K562 (cell line): ENCODE results near the gene MAP3K20. TPM values are rescaled to one million over a fixed set of nuclear protein-coding genes. Genes with fewer than 3 reads are reported as not detected.

ENCODE experiments used
- ATAC-seq: fragments of 200-7000 bp; cut with Tn5 transposase; 3 replicates; pipeline ENCODE4 v1.9.1; 2020; ENCODE audit warnings: moderate library complexity
- BruUV-seq: library from RNA; stranded (reverse); fragments of 400-500 nt; replicated peaks from 2 replicates; lab custom pipeline; 2021; lab: Mats Ljungman, UMichigan
- CTCF ChIA-PET: fragments of 300-600 bp; formaldehyde crosslinking; extraction: SDS; loops from one replicate; lab custom pipeline; 2021; ENCODE audit warnings: low intra/inter-chr PET ratio; lab: Yijun Ruan, JAX
- POLR2A ChIA-PET: fragments of 300-600, 350-650 bp; sonication (Branson Sonifier 250); formaldehyde crosslinking; extraction: SDS; loops from one replicate; lab custom pipeline; 2021; ENCODE audit warnings: antibody characterized with exemption, inconsistent platforms; lab: Yijun Ruan, JAX
- DNase-seq, 4 experiments: peaks; one replicate each; pipeline versions ENCODE4 v3.0.0 to v3.0.0-alpha.2; 2011 to 2018; ENCODE audit warnings: low spot score in 3 of 4, mixed read lengths in 3 of 4; ENCODE audit errors: extremely low read depth in 1 of 4
- FAIRE-seq: peaks from 2 replicates; lab custom pipeline; 2011; peaks lifted over from hg19 to GRCh38; lab: Jason Lieb, UNC
- H2AFZ ChIP-seq: 2 replicates; pipeline ENCODE4 v1.6.0; 2011; ENCODE audit warnings: low read depth, low read length, control low read depth, inconsistent platforms
- H3K27ac ChIP-seq: fragments of 200-600 bp; 3 replicates; pipeline ENCODE4 v1.8.0; 2011; ENCODE audit warnings: low read depth, mild to moderate bottlenecking, control low read depth, inconsistent platforms, low read length, moderate library complexity, mixed read lengths; ENCODE audit errors: extremely low read depth
- H3K27me3 ChIP-seq, 2 experiments: fragments of 300-600 bp in 1 of 2; 2 replicates in 1 of 2; 3 replicates in 1 of 2; pipeline versions ENCODE4 v1.6.0 to v1.8.0; 2011; ENCODE audit warnings: inconsistent platforms in 2 of 2, low read length in 2 of 2, mild to moderate bottlenecking in 1 of 2, mixed read lengths in 1 of 2, moderate library complexity in 1 of 2; ENCODE audit not compliant: control insufficient read depth in 2 of 2, insufficient read depth in 2 of 2
- H3K36me3 ChIP-seq: fragments of 300-600 bp; 3 replicates; pipeline ENCODE4 v1.8.0; 2011; ENCODE audit warnings: mild to moderate bottlenecking, low read length, inconsistent platforms; ENCODE audit not compliant: control insufficient read depth, insufficient read depth
- H3K4me1 ChIP-seq, 2 experiments: fragments of 200-600 bp in 1 of 2; replicated peaks in 1 of 2; 2 replicates in 1 of 2; 3 replicates in 1 of 2; pipeline versions ENCODE4 v1.5.1 to v1.8.0; 2011; ENCODE audit warnings: inconsistent platforms in 2 of 2, low read length in 2 of 2, mild to moderate bottlenecking in 1 of 2, mixed read lengths in 1 of 2, moderate library complexity in 1 of 2; ENCODE audit not compliant: control insufficient read depth in 2 of 2, insufficient read depth in 2 of 2
- H3K4me2 ChIP-seq: 2 replicates; pipeline ENCODE4 v1.6.1; 2011; ENCODE audit warnings: low read length, control low read depth, inconsistent platforms, mixed read lengths; ENCODE audit not compliant: insufficient read depth
- H3K4me3 ChIP-seq: fragments of 200-600 bp; sonication (generic), shearing (Covaris generic); 2 replicates; pipeline ENCODE4 v1.5.1; 2016; ENCODE audit warnings: control low read depth, inconsistent platforms
- H3K79me2 ChIP-seq: fragments of 200-600 bp; 3 replicates; pipeline ENCODE4 v1.8.0; 2011; ENCODE audit warnings: low read length, inconsistent platforms; ENCODE audit not compliant: control insufficient read depth, insufficient read depth
- H3K9ac ChIP-seq, 2 experiments: 2 replicates each; pipeline versions ENCODE4 v1.6.0 to v1.6.1; 2011; ENCODE audit warnings: low read depth in 2 of 2, low read length in 2 of 2, control low read depth in 1 of 2, inconsistent platforms in 1 of 2, mild to moderate bottlenecking in 1 of 2, mixed read lengths in 1 of 2; ENCODE audit not compliant: insufficient read depth in 1 of 2
- H3K9me1 ChIP-seq: one replicate; pipeline ENCODE4 v1.6.0; 2011; ENCODE audit warnings: inconsistent platforms, mild to moderate bottlenecking, low read length, moderate library complexity; ENCODE audit not compliant: control insufficient read depth, insufficient read depth
- H3K9me3 ChIP-seq: replicated peaks from 2 replicates; pipeline ENCODE4 v1.5.1; 2011; ENCODE audit warnings: low read depth, low read length, inconsistent platforms; ENCODE audit not compliant: control insufficient read depth, insufficient read depth
- H4K20me1 ChIP-seq: replicated peaks from 2 replicates; pipeline ENCODE4 v1.6.1; 2011; ENCODE audit warnings: low read length, inconsistent platforms, mixed read lengths; ENCODE audit not compliant: control insufficient read depth, insufficient read depth
- ATF7 ChIP-seq: fragments of 450-650 bp; IDR thresholded peaks from 2 replicates; pipeline ENCODE4 v1.7.1; 2014; ENCODE audit warnings: mild to moderate bottlenecking, moderate library complexity
- CBFA2T3 ChIP-seq: fragments of 450-650 bp; IDR thresholded peaks from 2 replicates; pipeline ENCODE4 v1.6.1; 2017
- CC2D1A ChIP-seq: fragments of 450-650 bp; IDR thresholded peaks from 2 replicates; pipeline ENCODE4 v1.6.1; 2017; ENCODE audit warnings: mild to moderate bottlenecking
- CREM ChIP-seq: IDR thresholded peaks from 2 replicates; pipeline ENCODE4 v1.6.1; 2014; ENCODE audit warnings: antibody characterized with exemption, low read depth
- DPF2 ChIP-seq: fragments of 450-650 bp; IDR thresholded peaks from 2 replicates; pipeline ENCODE4 v1.6.1; 2016
- GATA2 ChIP-seq: sonication (generic); formaldehyde crosslinking; IDR thresholded peaks from 2 replicates; pipeline ENCODE4 v1.4.0; 2020; ENCODE audit warnings: mild to moderate bottlenecking, missing genetic modification reagents
- HDAC2 ChIP-seq: fragments of 450-650 bp; IDR thresholded peaks from 2 replicates; pipeline ENCODE4 v1.6.1; 2016; ENCODE audit warnings: mild to moderate bottlenecking
- KDM1A ChIP-seq, 2 experiments: fragments of 450-650 bp; IDR thresholded peaks; 2 replicates each; pipeline ENCODE4 v1.6.1; 2016; ENCODE audit warnings: mild to moderate bottlenecking in 2 of 2
- PHF8 ChIP-seq: fragments of 200-600 bp; sonication (generic); IDR thresholded peaks from 2 replicates; pipeline ENCODE4 v1.6.1; 2012; ENCODE audit warnings: mixed run types, mild to moderate bottlenecking, inconsistent platforms, low read length, moderate library complexity, borderline replicate concordance
- PML ChIP-seq: IDR thresholded peaks from 2 replicates; pipeline ENCODE4 v1.6.1; 2012; ENCODE audit warnings: low read length, inconsistent platforms
- PRPF4 ChIP-seq: fragments of 200-400 bp; formaldehyde crosslinking; IDR thresholded peaks from one replicate; pipeline ENCODE4 v1.6.1; 2017; ENCODE audit warnings: low read length, low read depth, mild to moderate bottlenecking; ENCODE audit not compliant: insufficient read depth, poor library complexity, severe bottlenecking
- SOX6 ChIP-seq: fragments of 450-650 bp; IDR thresholded peaks from 2 replicates; pipeline ENCODE4 v1.6.1; 2014; ENCODE audit warnings: mild to moderate bottlenecking
- ZNF133 ChIP-seq: fragments of 250-450 bp; sonication (Bioruptor Pico); IDR thresholded peaks from 2 replicates; pipeline ENCODE4 v1.4.0; 2020; ENCODE audit warnings: mild to moderate bottlenecking
- WGBS: fragments of 100-300 bp; shearing (Covaris generic); methylation state at CpG from one replicate; pipeline ENCODE4 v1.1.6; 2016; ENCODE audit warnings: low coverage, mixed read lengths; ENCODE audit not compliant: insufficient coverage; ENCODE audit errors: missing lambda C conversion rate; 5-methylcytosine and 5-hydroxymethylcytosine counted together
- in situ Hi-C: fragments of 300-500 bp; cut with MboI; formaldehyde crosslinking; loops from 4 replicates; pipeline ENCODE4 v1.15.0; 2018; ENCODE audit warnings: inconsistent platforms, mixed read lengths
- intact Hi-C: fragments of 100-400 bp; cut with micrococcal nuclease; formaldehyde crosslinking; loops from 2 replicates; pipeline ENCODE4 v1.14.2; 2022
- polyA plus RNA-seq, 8 experiments: library from polyadenylated mRNA; depleted of rRNA in 4 of 8; stranded (reverse) in 5 of 8; unstranded in 3 of 8; fragments of >200 nt; fragmentation: Nextera tagmentation in 2 of 8; fragmentation: Illumina TruSeq in 1 of 8; extraction: Ambion mirVana in 2 of 8; extraction: Trizol in 1 of 8; gene quantifications; 2 replicates each; pipeline versions ENCODE4 v1.2.1 to v1.2.3, GENCODE V29; 2011 to 2014; ENCODE audit warnings: inconsistent platforms in 1 of 8, missing spikeins in 1 of 8
- total RNA-seq, 7 experiments: library from RNA; depleted of rRNA in 6 of 7; stranded (reverse); fragments of >200 nt in 6 of 7; fragmentation: Illumina TruSeq in 2 of 7; extraction: Trizol in 2 of 7; gene quantifications; 2 replicates each; pipeline versions ENCODE4 v1.2.1 to v1.2.3, GENCODE V29; 2011 to 2021; ENCODE audit warnings: low replicate concordance in 1 of 7
- TF ChIP-seq, protein P1 (sequence below): fragments of 450-650 bp; IDR thresholded peaks from 2 replicates; pipeline ENCODE4 v1.6.1; 2017; ENCODE audit warnings: mild to moderate bottlenecking, moderate library complexity
- TF ChIP-seq, protein P2 (sequence below): fragments of 250-450 bp; sonication (Bioruptor Pico); IDR thresholded peaks from 2 replicates; pipeline ENCODE4 v1.8.0; 2022; ENCODE audit warnings: moderate library complexity, mild to moderate bottlenecking, inconsistent platforms
- TF ChIP-seq, protein P3 (sequence below): fragments of 250-450 bp; sonication (Bioruptor Pico); IDR thresholded peaks from 2 replicates; pipeline ENCODE4 v1.5.1; 2021; ENCODE audit warnings: mild to moderate bottlenecking
- TF ChIP-seq, protein P4 (sequence below): fragments of 450-650 bp; IDR thresholded peaks from 2 replicates; pipeline ENCODE4 v1.6.1; 2016; ENCODE audit warnings: low read depth, mild to moderate bottlenecking, moderate library complexity
- TF ChIP-seq, protein P5 (sequence below), 2 experiments: fragments of 250-450 bp in 1 of 2; fragments of 450-650 bp in 1 of 2; sonication (Bioruptor Pico) in 1 of 2; IDR thresholded peaks; 2 replicates each; pipeline versions ENCODE4 v1.6.1 to v1.8.0; 2016 to 2021; ENCODE audit warnings: mild to moderate bottlenecking in 2 of 2, moderate library complexity in 2 of 2, missing compliant biosample characterization in 1 of 2, missing genetic modification characterization in 1 of 2

MAP3K20 gene
- total and polyA plus RNA-seq, 9 of the 15 experiments (the other 6 are each of a cell fraction or from before 2014, with no cell fraction given) = 9.8 to 34.2 (median 27.3) TPM

DNA sequence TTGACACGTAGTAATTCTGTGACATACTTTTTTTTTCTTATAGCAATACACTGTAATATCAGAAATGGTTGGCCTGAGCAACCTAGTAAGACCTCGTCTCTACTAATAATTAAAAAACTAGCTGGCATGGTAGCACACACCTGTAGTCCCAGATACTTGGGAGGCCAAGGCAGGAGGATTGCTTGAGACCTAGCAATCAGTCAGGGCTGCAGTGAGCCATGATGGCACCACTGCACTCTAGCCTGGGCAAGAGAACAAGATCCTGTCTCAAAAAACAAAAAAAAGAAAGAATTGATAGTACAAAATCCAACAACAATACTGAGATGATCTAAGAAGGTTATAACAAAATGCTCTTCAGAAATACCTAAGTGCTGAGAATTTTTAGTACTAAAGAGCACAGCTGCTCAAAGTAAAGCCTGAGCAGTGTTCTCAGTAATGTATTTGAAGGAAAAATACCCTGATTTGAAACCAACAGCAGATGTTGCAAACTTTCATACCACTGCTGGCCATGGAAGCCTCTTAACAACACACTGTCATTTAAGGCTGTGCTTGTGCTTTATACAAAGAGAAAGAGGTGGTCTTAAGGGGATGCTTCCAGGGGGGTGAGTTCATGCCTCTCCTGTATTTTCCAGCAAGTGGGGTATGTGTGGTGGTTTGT, 146.4 kb downstream of the MAP3K20 start (continued):
- TF ChIP-seq DPF2 (no peak), ZNF133 (CRISPR knock-in tag) (no peak)
- TF ChIP-seq, protein P1, sequence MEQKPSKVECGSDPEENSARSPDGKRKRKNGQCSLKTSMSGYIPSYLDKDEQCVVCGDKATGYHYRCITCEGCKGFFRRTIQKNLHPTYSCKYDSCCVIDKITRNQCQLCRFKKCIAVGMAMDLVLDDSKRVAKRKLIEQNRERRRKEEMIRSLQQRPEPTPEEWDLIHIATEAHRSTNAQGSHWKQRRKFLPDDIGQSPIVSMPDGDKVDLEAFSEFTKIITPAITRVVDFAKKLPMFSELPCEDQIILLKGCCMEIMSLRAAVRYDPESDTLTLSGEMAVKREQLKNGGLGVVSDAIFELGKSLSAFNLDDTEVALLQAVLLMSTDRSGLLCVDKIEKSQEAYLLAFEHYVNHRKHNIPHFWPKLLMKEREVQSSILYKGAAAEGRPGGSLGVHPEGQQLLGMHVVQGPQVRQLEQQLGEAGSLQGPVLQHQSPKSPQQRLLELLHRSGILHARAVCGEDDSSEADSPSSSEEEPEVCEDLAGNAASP = no peak
- TF ChIP-seq, protein P2, sequence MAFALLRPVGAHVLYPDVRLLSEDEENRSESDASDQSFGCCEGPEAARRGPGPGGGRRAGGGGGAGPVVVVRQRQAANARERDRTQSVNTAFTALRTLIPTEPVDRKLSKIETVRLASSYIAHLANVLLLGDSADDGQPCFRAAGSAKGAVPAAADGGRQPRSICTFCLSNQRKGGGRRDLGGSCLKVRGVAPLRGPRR (CRISPR knock-in tag) = no peak
- TF ChIP-seq, protein P3, sequence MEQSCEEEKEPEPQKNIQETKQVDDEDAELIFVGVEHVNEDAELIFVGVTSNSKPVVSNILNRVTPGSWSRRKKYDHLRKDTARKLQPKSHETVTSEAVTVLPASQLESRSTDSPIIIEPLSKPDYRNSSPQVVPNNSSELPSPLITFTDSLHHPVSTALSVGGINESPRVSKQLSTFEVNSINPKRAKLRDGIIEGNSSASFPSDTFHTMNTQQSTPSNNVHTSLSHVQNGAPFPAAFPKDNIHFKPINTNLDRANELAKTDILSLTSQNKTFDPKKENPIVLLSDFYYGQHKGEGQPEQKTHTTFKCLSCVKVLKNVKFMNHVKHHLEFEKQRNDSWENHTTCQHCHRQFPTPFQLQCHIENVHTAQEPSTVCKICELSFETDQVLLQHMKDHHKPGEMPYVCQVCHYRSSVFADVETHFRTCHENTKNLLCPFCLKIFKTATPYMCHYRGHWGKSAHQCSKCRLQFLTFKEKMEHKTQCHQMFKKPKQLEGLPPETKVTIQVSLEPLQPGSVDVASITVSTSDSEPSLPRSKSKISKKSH (CRISPR knock-in tag) = no peak

DNA sequence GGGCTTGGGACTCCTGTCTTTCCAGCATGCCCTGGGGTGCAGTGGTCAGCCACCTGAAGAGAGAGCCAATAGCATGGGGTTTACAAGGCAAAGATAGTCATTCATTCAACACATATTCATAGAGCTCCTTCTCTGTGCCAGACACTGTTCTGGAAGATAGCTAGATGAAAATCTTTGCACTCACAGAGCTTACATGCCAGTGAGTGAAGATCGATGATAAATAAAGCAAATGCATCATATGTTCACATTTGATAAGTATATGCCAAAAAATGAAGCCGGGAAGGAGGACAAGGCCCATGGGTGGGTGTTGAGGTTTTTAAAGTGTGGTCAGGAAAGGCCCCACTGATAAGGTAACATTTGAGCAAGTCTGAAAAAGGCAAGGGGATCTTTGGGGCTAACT, 148.2 kb downstream of the MAP3K20 start:
- ChIA-PET CTCF (no interaction called here), POLR2A (interaction anchor here (0.7 to 2.1 kb wide), 5 partner anchors 13 to 132 kb away, joined by 3 to 8 read pairs (median 3); no protein-coding TSS in a partner anchor)
- intact Hi-C loops (no loop called here), in situ Hi-C loops (no loop called here)
- ATAC-seq = peak; percentile 94
- BruUV-seq = no TSS peak
- Histone ChIP-seq H3K9ac (no peak overlapping the region), H3K27me3 (no peaks in the 10 kb centered on the region), H3K79me2 (no peaks in the 10 kb centered on the region), H3K4me3 (no peak overlapping the region), H3K4me2 (no peak overlapping the region), H3K36me3 (peaks cover 7% of the 10 kb centered on the region; the same call in 1 of the 3 replicates), H3K9me1 (no peaks in the 10 kb centered on the region), H4K20me1 (no peaks in the 10 kb centered on the region), H3K27ac (0 out of 3 replicates have a peak overlapping the region, but pooled peaks have one; percentile 12), H3K9me3 (no peaks in the 10 kb centered on the region), H3K4me1 (peaks cover 0 to 15% of the 10 kb centered on the region in 2 experiments; a peak in 4 of 5 replicates), H2AFZ (no peak overlapping the region)
- DNase-seq = peak; percentile 43 to 82 (median 64)
- FAIRE-seq = peak; percentile 87
- WGBS = 0% methylated on average over 2 of the region's 2 CpGs
- TF ChIP-seq, protein P4, sequence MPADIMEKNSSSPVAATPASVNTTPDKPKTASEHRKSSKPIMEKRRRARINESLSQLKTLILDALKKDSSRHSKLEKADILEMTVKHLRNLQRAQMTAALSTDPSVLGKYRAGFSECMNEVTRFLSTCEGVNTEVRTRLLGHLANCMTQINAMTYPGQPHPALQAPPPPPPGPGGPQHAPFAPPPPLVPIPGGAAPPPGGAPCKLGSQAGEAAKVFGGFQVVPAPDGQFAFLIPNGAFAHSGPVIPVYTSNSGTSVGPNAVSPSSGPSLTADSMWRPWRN = peak; percentile 62; the same call in 1 of the 2 replicates
- 0 out of 2 replicates have a peak, but pooled peaks have one; percentile 19 for TF ChIP-seq ATF7
- TF ChIP-seq, protein P5, sequence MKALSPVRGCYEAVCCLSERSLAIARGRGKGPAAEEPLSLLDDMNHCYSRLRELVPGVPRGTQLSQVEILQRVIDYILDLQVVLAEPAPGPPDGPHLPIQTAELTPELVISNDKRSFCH (CRISPR knock-in tag; IDR thresholded peaks at IDR 0.05) = no peak
- TF ChIP-seq, protein P5 (tag; IDR thresholded peaks at IDR 0.05) = peak; percentile 85
- no peak for TF ChIP-seq PRPF4
- TF ChIP-seq GATA2 (CRISPR knock-in tag) = peak; percentile 87
- TF ChIP-seq SOX6 = peak; percentile 82
- no peak for TF ChIP-seq PHF8
- peak; percentile 92 for TF ChIP-seq PML
- TF ChIP-seq CBFA2T3 = peak; percentile 97
- peak; percentile 95 for TF ChIP-seq HDAC2
- peak; percentile 82; the same call in 1 of the 2 replicates for TF ChIP-seq CC2D1A
- TF ChIP-seq KDM1A (IDR thresholded peaks at IDR 0.05) = peak; percentile 97
- peak; percentile 37; the same call in 1 of the 2 replicates for TF ChIP-seq CREM
